LNCaP clone FGC (cell line): ENCODE data around the gene CLEC5A.
"Not testable (repeated sequence)": the region's sequence is repeated elsewhere in the genome, so short reads cannot be mapped to it uniquely, and the experiment has no call there.

Source experiments
- DNase-seq: peaks from one replicate; pipeline ENCODE4 v3.0.0-alpha.2; 2011; ENCODE audit warnings: low read depth
- H3K4me3 ChIP-seq: 2 replicates; pipeline ENCODE4 v1.5.1; 2011; ENCODE audit warnings: mild to moderate bottlenecking, low read depth, low read length, control low read depth
- TF ChIP-seq, protein P1 (sequence below): IDR thresholded peaks from 2 replicates; pipeline ENCODE4 v1.5.1; 2012; ENCODE audit warnings: mild to moderate bottlenecking; ENCODE audit not compliant: control insufficient read depth, insufficient read depth; ENCODE audit errors: extremely low read depth

Gene CLEC5A

DNA sequence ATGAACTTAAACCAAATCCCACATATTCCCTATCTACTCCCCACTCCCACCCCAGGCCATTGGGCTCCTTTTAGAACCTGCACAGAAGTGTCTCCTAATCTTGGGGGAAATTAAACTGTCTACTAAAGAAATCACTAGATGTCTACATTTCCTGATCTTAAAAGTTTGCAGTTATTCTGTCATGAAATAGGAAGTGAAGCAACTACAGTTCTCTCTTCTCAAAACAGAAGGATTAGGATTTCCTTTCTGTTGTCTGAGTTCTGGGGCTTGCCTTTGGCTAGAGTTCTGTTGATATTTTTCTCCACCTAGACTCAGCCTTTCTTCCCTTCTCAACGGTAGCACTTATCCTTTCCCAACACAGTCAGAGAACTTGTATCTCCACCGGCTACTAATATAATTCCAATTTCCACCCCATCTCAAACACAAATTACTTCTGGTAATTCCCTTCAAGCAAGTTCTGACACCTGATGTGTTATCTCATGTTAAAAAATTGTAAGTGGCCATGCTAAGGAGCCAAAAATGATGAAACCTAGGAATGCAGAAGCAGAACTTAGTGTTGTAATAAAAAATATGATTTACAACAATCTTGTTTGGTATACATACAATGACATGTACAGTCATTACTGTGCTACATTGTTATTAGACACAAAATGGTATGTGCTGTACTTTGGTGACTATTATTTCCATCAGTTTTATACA, 18.5 kb downstream of the CLEC5A start:
- no peak overlapping the region for H3K4me3 ChIP-seq
- DNase-seq: no peak
- TF ChIP-seq, protein P1, sequence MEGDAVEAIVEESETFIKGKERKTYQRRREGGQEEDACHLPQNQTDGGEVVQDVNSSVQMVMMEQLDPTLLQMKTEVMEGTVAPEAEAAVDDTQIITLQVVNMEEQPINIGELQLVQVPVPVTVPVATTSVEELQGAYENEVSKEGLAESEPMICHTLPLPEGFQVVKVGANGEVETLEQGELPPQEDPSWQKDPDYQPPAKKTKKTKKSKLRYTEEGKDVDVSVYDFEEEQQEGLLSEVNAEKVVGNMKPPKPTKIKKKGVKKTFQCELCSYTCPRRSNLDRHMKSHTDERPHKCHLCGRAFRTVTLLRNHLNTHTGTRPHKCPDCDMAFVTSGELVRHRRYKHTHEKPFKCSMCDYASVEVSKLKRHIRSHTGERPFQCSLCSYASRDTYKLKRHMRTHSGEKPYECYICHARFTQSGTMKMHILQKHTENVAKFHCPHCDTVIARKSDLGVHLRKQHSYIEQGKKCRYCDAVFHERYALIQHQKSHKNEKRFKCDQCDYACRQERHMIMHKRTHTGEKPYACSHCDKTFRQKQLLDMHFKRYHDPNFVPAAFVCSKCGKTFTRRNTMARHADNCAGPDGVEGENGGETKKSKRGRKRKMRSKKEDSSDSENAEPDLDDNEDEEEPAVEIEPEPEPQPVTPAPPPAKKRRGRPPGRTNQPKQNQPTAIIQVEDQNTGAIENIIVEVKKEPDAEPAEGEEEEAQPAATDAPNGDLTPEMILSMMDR: no peak

DNA sequence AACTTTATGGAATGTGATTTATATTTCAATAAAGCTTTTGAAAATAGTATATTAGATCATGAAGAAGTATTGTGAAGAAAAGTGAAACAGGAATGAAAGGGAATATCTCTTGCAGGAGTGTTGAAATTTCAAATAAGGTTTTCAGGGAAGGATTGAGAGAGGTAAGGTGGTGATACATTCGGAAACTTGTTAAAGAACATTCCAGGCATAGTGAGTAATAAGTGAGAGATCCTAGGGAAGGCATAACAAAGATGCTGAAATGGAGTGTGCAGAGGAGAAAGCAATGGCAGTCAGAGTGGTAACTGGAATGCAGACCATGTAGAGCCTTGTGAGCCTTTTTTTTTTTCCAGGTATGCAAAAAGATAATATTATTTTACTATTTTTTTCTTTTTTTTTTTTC, 26.5 kb downstream of the CLEC5A start:
- DNase-seq: no peak
- TF ChIP-seq, protein P1: no peak
- H3K4me3 ChIP-seq: no peak overlapping the region

DNA sequence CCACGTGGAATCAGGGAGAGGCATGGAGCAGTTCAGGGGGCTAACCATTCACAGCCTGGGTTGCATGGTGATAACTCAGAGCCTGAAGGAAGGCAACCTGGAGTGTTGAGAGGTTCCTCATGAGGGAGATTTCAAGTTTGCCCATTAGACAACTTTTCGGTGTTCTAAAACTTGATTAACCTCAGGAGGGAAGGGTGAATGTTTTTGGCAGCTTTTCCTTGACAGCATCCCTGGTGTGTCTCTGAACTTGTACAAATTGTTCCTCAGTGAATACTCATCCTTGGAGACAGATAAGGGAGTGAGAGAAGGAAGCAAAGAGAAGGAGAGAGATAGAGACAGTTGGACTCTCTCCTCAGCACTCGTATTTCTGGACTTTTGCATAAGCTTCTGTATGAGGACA, 30.7 kb downstream of the CLEC5A start, which contains the start of gene OR9A4:
Gene OR9A4, plus strand, starts transcription at position 301 of the 400 bp plus-strand sequence. CDS start 2,477 bp downstream, outside the sequence.
- TF ChIP-seq, protein P1: no peak
- H3K4me3 ChIP-seq: no peak within 1 kb of the TSS

DNA sequence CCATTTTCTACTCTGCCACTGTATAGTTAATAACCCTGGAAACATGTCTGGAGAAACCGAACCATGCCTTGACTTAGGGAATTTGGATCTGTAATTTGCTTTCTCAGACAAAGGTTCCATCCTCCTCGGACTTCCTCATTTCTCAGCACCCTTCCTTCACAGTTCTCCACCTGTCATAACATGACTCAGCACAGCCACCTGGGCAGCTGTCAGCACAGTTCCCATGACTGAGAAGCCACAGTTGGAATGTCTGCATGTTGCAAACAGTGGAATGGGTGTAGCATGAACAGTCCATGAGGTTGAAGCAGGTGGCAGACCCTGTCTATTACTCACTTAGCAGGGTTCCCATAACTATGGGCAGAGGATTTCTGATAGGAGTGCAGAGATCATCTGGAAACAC, 31.2 kb downstream of the CLEC5A start:
- no peak overlapping the region for H3K4me3 ChIP-seq
- TF ChIP-seq, protein P1: no peak
- DNase-seq: no peak

More for the DNA sequence above, 30.7 kb downstream of the CLEC5A start, which contains the start of gene OR9A4:
- no peak for DNase-seq

DNA sequence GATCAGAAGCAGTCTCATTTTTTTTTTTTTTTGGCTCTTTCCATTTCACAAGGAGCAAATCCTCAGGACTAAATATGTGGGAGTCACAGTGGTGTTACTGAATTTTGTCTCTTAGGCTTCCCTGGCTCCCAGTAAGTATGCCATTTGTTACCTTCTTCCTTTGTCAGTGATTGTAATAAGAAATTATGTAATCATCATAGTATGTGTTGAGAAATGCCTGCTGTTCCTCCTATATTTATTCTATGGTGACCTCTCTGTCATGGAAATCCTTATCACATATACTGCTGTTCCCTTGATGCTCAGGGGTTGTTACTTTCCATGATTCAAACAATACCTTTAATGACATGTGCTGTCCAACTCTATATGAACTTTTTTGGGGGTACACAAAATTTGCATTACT, 35.4 kb downstream of the CLEC5A start:
- DNase-seq: no peak
- H3K4me3 ChIP-seq: no peak overlapping the region
- TF ChIP-seq, protein P1: no peak

DNA sequence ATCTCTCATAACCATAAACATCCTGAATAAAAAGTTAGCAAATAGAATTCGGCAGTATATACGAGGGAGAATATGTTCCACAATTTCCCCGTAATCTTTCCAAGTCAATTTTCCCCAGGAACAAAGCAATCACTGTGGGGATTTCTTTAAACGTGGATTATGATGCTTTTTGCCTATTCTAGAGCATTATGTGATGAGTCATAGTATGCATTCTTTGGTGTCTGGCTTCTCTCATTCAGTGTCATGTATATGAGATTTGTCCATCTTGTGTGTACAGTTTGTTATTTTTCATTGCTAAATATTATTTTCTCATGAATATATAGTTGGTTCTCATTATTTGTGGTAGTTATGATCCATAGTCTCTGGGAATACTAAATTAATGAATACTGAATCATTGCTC, 40.5 kb downstream of the CLEC5A start:
- no peak overlapping the region for H3K4me3 ChIP-seq
- no peak for DNase-seq
- TF ChIP-seq, protein P1: no peak

DNA sequence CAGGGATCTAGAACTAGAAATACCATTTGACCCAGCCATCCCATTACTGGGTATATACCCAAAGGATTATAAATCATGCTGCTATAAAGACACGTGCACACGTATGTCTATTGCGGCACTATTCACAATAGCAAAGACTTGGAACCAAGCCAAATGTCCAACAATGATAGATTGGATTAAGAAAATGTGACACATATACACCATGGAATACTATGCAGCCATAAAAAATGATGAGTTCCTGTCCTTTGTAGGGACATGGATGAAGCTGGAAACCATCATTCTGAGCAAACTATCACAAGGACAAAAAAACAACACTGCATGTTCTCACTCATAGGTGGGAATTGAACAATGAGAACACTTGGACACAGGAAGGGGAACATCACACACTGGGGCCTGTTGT, 47.4 kb downstream of the CLEC5A start:
- not testable (repeated sequence) for DNase-seq, H3K4me3 ChIP-seq
